Adrenal gland (tissue), 12 donors: ENCODE data around the gene KLC1. TPM values are rescaled to one million over a fixed set of nuclear protein-coding genes. Genes with fewer than 3 reads are reported as not detected.

ENCODE experiments used
- DNase-seq, 7 donors: peaks; one replicate each; pipeline ENCODE4 v3.0.0-alpha.2; 2019 to 2020
- H3K27ac ChIP-seq, 5 donors: fragments of 200-600 bp; sonication (generic) in 4 of 5; 1 replicate in 3 of 5; 2 replicates in 2 of 5; pipeline versions ENCODE4 v1.5.1 to v1.8.0; 2016 to 2020; ENCODE audit warnings: mild to moderate bottlenecking in 1 of 5
- H3K27me3 ChIP-seq: fragments of 200-600 bp; 2 replicates; pipeline ENCODE4 v1.8.0; 2021
- H3K36me3 ChIP-seq, 2 donors: fragments of 200-600 bp; replicated peaks in 1 of 2; 1 replicate in 1 of 2; 2 replicates in 1 of 2; pipeline versions ENCODE4 v1.5.1 to v1.8.0; 2018 to 2022
- H3K4me1 ChIP-seq, 2 donors: fragments of 200-600 bp; replicated peaks in 1 of 2; 1 replicate in 1 of 2; 2 replicates in 1 of 2; pipeline versions ENCODE4 v1.5.1 to v1.8.0; 2018 to 2021
- H3K4me3 ChIP-seq, 4 donors: fragments of 200-600 bp; sonication (generic) in 3 of 4; one replicate each; pipeline ENCODE4 v1.5.1; 2016 to 2018
- H3K9me3 ChIP-seq, 3 donors: fragments of 200-600 bp; sonication (generic) in 1 of 3; replicated peaks in 1 of 3; 1 replicate in 2 of 3; 2 replicates in 1 of 3; pipeline versions ENCODE4 v1.5.1 to v1.8.0; 2016 to 2021
- POLR2A ChIP-seq, 2 donors: fragments of 450-650 bp; IDR thresholded peaks; one replicate each; pipeline ENCODE4 v1.6.1; 2017; ENCODE audit warnings: antibody characterized with exemption in 2 of 2, mild to moderate bottlenecking in 2 of 2, moderate library complexity in 1 of 2
- WGBS, 4 donors: extraction: QIAGEN DNeasy Blood & Tissue Kit in 2 of 4; methylation state at CpG; one replicate each; pipeline versions ENCODE4 v1.1.5 to v1.1.7; 2013 to 2017; 5-methylcytosine and 5-hydroxymethylcytosine counted together
- intact Hi-C, 2 donors: fragments of 100-400 bp; cut with DNase I; formaldehyde crosslinking; loops; one replicate each; pipeline versions ENCODE4 v1.14.1 to v1.15.0; 2022 to 2023
- polyA plus RNA-seq, 3 donors: library from polyadenylated mRNA; stranded (reverse); fragments of 200-250 nt in 2 of 3; fragments of 350-450 nt in 1 of 3; fragmentation: Illumina TruSeq in 1 of 3; extraction: RNeasy Lipid Tissue Mini Kit (QIAGEN cat#74804) in 1 of 3; gene quantifications; one replicate each; pipeline ENCODE4 v1.2.3, GENCODE V29; 2013 to 2014
- total RNA-seq, 9 donors: library from RNA; depleted of rRNA in 4 of 9; stranded (reverse); fragments of >200 nt in 4 of 9; fragments of 120-200 nt in 1 of 9; fragmentation: NEBNext Ultra II Directional in 1 of 9; extraction: Animal tissue kit (Norgen Biotek cat#: 25700) in 1 of 9; gene quantifications; one replicate each; pipeline versions ENCODE4 v1.1.0 to v1.2.4, GENCODE V29; 2013 to 2023
- TF ChIP-seq, protein P1 (sequence below), 6 experiments: fragments of 450-650 bp in 4 of 6; fragments of 200-600 bp in 2 of 6; sonication (generic) in 1 of 6; IDR thresholded peaks; 1 replicate in 5 of 6; 2 replicates in 1 of 6; pipeline versions ENCODE4 v1.5.1 to v1.8.0; 2016 to 2021; ENCODE audit warnings: antibody characterized with exemption in 6 of 6, mild to moderate bottlenecking in 2 of 6, moderate library complexity in 1 of 6
- donor health status: healthy with polysubstance abuse.
- donor health status: Bipolar disorder and iron deficiency.
- donor health status: DM: yes; HTN: yes; CAD: no.
- donor health status: DM: no; HTN: no; CAD: no.
- donor health status: DM: no; HTN: no; CAD: no.
- donor health status: DM: yes; HTN: yes; CAD: no.

The KLC1 gene
- total and polyA plus RNA-seq, 12 donors = 70.7 to 248 (median 125) TPM

DNA sequence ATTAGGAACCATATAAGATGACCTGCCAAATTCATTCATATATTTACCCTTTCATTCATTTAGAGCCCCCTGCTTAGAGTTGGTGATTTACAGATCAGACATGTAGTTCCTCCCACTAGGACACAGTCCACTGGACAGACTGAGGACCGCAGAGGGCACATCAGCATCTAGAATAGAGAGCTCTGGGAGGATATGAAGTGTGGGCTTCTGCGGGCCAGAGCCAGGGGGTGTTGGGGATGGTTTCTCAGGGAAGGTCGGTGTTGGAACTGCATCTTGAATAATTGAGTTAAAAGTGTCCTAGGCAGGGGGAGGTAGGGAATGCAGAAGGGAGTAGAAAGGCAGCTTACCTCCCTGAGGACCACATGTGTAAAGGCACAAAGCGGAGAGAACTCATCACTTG lies 42.9 kb downstream of the KLC1 start:
- H3K9me3 ChIP-seq = no peaks in the 10 kb centered on the region
- H3K4me3 ChIP-seq = no peak overlapping the region
- no peak overlapping the region for H3K27ac ChIP-seq
- H3K27me3 ChIP-seq = no peaks in the 10 kb centered on the region
- TF ChIP-seq, protein P1, sequence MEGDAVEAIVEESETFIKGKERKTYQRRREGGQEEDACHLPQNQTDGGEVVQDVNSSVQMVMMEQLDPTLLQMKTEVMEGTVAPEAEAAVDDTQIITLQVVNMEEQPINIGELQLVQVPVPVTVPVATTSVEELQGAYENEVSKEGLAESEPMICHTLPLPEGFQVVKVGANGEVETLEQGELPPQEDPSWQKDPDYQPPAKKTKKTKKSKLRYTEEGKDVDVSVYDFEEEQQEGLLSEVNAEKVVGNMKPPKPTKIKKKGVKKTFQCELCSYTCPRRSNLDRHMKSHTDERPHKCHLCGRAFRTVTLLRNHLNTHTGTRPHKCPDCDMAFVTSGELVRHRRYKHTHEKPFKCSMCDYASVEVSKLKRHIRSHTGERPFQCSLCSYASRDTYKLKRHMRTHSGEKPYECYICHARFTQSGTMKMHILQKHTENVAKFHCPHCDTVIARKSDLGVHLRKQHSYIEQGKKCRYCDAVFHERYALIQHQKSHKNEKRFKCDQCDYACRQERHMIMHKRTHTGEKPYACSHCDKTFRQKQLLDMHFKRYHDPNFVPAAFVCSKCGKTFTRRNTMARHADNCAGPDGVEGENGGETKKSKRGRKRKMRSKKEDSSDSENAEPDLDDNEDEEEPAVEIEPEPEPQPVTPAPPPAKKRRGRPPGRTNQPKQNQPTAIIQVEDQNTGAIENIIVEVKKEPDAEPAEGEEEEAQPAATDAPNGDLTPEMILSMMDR (IDR thresholded peaks at IDR 0.05) = no peak
- no peak for TF ChIP-seq POLR2A (IDR thresholded peaks at IDR 0.05)
- H3K36me3 ChIP-seq = peaks cover 0 to 98% of the 10 kb centered on the region in 2 donors
- intact Hi-C loops = no loop called here
- DNase-seq = no peak
- no peaks in the 10 kb centered on the region for H3K4me1 ChIP-seq
- 90 to 97% (median 92%) methylated on average over 4 of the region's 4 CpGs for WGBS, 4 donors

DNA sequence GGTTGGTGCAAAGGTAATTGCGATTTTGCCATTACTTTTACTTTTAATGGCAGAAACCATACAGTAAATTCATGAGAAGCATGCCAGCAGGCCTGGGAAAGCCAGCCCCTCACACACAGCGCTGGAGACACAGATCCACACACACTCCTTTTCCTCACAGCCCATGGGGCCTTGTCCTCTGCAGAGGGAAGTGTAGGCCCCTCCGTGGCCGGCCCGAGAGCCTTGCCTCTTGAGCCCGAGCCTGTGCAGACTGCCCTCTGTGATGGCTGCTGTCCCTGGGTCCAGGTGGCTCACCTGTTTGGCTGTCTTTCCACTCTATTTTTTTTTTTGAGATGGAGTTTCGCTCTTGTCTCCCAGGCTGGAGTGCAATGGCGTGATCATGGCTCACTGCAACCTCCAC lies 46.9 kb downstream of the KLC1 start:
- Histone ChIP-seq H3K4me3 (no peak overlapping the region), H3K4me1 (no peaks in the 10 kb centered on the region), H3K36me3 (peaks cover 0 to 99% of the 10 kb centered on the region in 2 donors), H3K27me3 (no peaks in the 10 kb centered on the region), H3K9me3 (no peaks in the 10 kb centered on the region), H3K27ac (no peak overlapping the region)
- WGBS, 4 donors = 91 to 97% (median 95%) methylated on average over 5 to 8 of the region's 8 CpGs
- no peak for TF ChIP-seq POLR2A (IDR thresholded peaks at IDR 0.05)
- TF ChIP-seq, protein P1 (IDR thresholded peaks at IDR 0.05) = no peak
- intact Hi-C loops = no loop called here
- no peak for DNase-seq

DNA sequence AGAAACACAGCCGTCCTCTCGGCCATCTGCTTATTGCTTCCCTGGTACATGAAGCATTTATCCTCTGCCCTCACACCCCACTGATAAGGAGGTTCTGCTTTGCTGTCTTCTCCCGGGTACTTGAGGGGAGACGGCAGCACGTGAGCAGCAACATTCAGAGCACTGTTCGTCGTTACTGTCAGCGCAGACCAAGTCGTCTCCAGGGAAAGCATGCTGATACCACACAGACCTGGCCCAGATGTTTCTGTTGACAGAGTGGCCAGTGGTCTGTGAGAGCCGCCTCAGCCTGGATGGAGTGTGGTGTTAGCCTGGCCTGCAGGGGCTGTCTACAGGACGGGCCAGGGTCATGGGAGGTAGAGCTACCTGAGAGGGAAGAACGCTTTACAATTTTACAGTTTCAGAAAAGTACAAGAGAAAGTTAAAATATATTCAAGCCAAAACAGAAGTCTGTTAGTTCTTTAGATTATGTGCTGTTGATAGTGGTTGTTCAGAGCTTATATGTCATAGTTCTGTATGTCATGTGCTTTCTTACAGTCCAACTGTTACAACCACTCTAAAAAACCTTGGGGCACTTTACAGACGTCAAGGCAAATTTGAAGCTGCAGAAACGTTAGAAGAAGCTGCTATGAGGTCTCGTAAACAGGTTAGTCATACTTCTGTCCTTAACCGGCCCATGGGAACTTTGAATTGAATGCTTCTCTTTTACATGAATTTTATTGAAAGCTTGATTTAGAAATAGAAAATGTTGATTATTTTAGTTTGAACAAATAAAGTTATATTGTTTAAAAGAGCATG lies 48.1 kb downstream of the KLC1 start:
- no peak overlapping the region for H3K27ac ChIP-seq
- intact Hi-C loops = no loop called here
- peaks cover 0 to 99% of the 10 kb centered on the region in 2 donors for H3K36me3 ChIP-seq
- no peaks in the 10 kb centered on the region for H3K4me1 ChIP-seq
- TF ChIP-seq, protein P1 (IDR thresholded peaks at IDR 0.05) = no peak
- no peak for TF ChIP-seq POLR2A (IDR thresholded peaks at IDR 0.05)
- no peak overlapping the region for H3K4me3 ChIP-seq
- 77 to 85% (median 79%) methylated on average over 16 of the region's 16 CpGs for WGBS, 4 donors
- DNase-seq = no peak
- no peaks in the 10 kb centered on the region for H3K27me3 ChIP-seq
- H3K9me3 ChIP-seq = no peaks in the 10 kb centered on the region

DNA sequence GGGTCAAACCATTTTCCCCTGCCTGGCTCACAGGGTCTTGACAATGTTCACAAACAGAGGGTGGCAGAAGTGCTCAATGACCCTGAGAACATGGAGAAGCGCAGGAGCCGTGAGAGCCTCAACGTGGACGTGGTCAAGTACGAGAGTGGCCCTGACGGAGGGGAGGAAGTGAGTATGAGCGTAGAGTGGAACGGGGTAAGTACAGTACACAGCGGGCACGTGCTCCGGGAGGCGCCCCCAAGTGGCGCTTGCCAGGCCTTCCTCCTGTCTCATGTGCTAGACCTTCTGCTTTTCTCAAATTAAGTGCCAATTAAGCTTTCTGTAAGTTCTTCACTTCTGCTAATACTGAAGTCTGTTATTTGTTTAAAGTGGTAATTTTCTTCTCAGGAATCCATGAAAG lies 50.3 kb downstream of the KLC1 start:
- H3K4me1 ChIP-seq = no peaks in the 10 kb centered on the region
- no peaks in the 10 kb centered on the region for H3K27me3 ChIP-seq
- WGBS, 4 donors = 27 to 53% (median 39%) methylated on average over 13 of the region's 13 CpGs
- TF ChIP-seq, protein P1 (IDR thresholded peaks at IDR 0.05) = peak in 5 of 6 experiments; percentile 13 to 50 (median 44)
- TF ChIP-seq POLR2A (IDR thresholded peaks at IDR 0.05) = no peak
- H3K36me3 ChIP-seq = peaks cover 0 to 96% of the 10 kb centered on the region in 2 donors
- peak in 6 of 7 donors; percentile 39 to 70 (median 56) for DNase-seq
- H3K27ac ChIP-seq = peak overlapping the region in 1 of 5 donors; percentile 22
- intact Hi-C loops = no loop called here
- H3K9me3 ChIP-seq = no peaks in the 10 kb centered on the region
- no peak overlapping the region for H3K4me3 ChIP-seq
